Tibial nerve (tissue), 4 donors: Measurements from ENCODE around the gene TMEM266. TPM values are rescaled to one million over a fixed set of nuclear protein-coding genes. Genes with fewer than 3 reads are reported as not detected.

ENCODE experiments used
- DNase-seq, 2 donors: peaks; one replicate each; pipeline ENCODE4 v3.0.0-alpha.2; 2019; ENCODE audit warnings: low spot score in 2 of 2
- H3K27ac ChIP-seq, 4 donors: fragments of 200-600 bp; sonication (generic) in 3 of 4; one replicate each; pipeline ENCODE4 v1.5.1; 2017 to 2019; ENCODE audit warnings: mild to moderate bottlenecking in 1 of 4
- H3K27me3 ChIP-seq, 2 donors: fragments of 200-600 bp; sonication (generic) in 1 of 2; one replicate each; pipeline versions ENCODE4 v1.5.1 to v1.6.0; 2017 to 2019
- H3K36me3 ChIP-seq, 3 donors: fragments of 200-600 bp; sonication (generic); one replicate each; pipeline ENCODE4 v1.5.1; 2018 to 2019
- H3K4me1 ChIP-seq, 4 donors: fragments of 200-600 bp; sonication (generic) in 3 of 4; one replicate each; pipeline ENCODE4 v1.5.1; 2017 to 2019
- H3K4me3 ChIP-seq, 4 donors: fragments of 200-600 bp; sonication (generic) in 3 of 4; one replicate each; pipeline ENCODE4 v1.5.1; 2017 to 2019; ENCODE audit warnings: mild to moderate bottlenecking in 1 of 4, moderate library complexity in 1 of 4
- H3K9me3 ChIP-seq, 4 donors: fragments of 200-600 bp; sonication (generic) in 3 of 4; one replicate each; pipeline ENCODE4 v1.5.1; 2017 to 2019
- CTCF ChIP-seq, 5 experiments: fragments of 200-600 bp in 3 of 5; fragments of 450-650 bp in 2 of 5; sonication (generic) in 3 of 5; IDR thresholded peaks; one replicate each; pipeline ENCODE4 v1.5.1; 2016 to 2019; ENCODE audit warnings: antibody characterized with exemption in 5 of 5, mild to moderate bottlenecking in 3 of 5, moderate library complexity in 2 of 5
- EP300 ChIP-seq, 2 donors: sonication (generic); formaldehyde crosslinking; IDR thresholded peaks; one replicate each; pipeline ENCODE4 v1.6.1; 2017; ENCODE audit warnings: antibody characterized with exemption in 2 of 2, mild to moderate bottlenecking in 1 of 2
- POLR2A ChIP-seq, 2 donors: fragments of 450-650 bp; IDR thresholded peaks; one replicate each; pipeline ENCODE4 v1.6.1; 2017; ENCODE audit warnings: antibody characterized with exemption in 2 of 2, mild to moderate bottlenecking in 2 of 2, moderate library complexity in 2 of 2
- WGBS, 2 donors: methylation state at CpG; one replicate each; pipeline ENCODE4 v1.1.5; 2018; 5-methylcytosine and 5-hydroxymethylcytosine counted together
- total RNA-seq, 4 donors: library from RNA; depleted of rRNA; stranded (reverse); fragments of >200 nt; gene quantifications; one replicate each; pipeline ENCODE4 v1.1.0, GENCODE V29; 2016

Gene TMEM266
- total RNA-seq, 4 donors from 2014 or later = 0.30 to 0.42 TPM; not detected in 2

GRCh38 chr15:76173317-76173834 lies 113.6 kb downstream of the TMEM266 start:
- 78 to 82% methylated on average over 8 of the region's 8 CpGs for whole genome bisulfite sequencing, 2 donors
- no peak overlapping the region for H3K27ac ChIP-seq
- peaks cover 0 to 31% (median 0%) of the 10 kb centered on the region in 4 donors for H3K4me1 ChIP-seq
- no peaks in the 10 kb centered on the region for H3K36me3 ChIP-seq
- TF ChIP-seq CTCF (IDR thresholded peaks at IDR 0.05) = no peak
- TF ChIP-seq POLR2A (IDR thresholded peaks at IDR 0.05) = no peak
- TF ChIP-seq EP300 (IDR thresholded peaks at IDR 0.05) = no peak
- no peak for DNase-seq
- H3K4me3 ChIP-seq = no peak overlapping the region
- peaks cover 0 to 12% of the 10 kb centered on the region in 2 donors for H3K27me3 ChIP-seq
- H3K9me3 ChIP-seq = no peaks in the 10 kb centered on the region

GRCh38 chr15:76174654-76175053 lies 114.9 kb downstream of the TMEM266 start:
- H3K27ac ChIP-seq = no peak overlapping the region
- DNase-seq = no peak
- H3K27me3 ChIP-seq = peaks cover 0 to 18% of the 10 kb centered on the region in 2 donors
- WGBS, 2 donors = 91 to 95% methylated on average over 5 of the region's 5 CpGs
- TF ChIP-seq POLR2A (IDR thresholded peaks at IDR 0.05) = no peak
- TF ChIP-seq CTCF (IDR thresholded peaks at IDR 0.05) = no peak
- TF ChIP-seq EP300 (IDR thresholded peaks at IDR 0.05) = no peak
- no peaks in the 10 kb centered on the region for H3K9me3 ChIP-seq
- no peaks in the 10 kb centered on the region for H3K36me3 ChIP-seq
- peaks cover 0 to 27% (median 0%) of the 10 kb centered on the region in 4 donors for H3K4me1 ChIP-seq
- no peak overlapping the region for H3K4me3 ChIP-seq

DNA sequence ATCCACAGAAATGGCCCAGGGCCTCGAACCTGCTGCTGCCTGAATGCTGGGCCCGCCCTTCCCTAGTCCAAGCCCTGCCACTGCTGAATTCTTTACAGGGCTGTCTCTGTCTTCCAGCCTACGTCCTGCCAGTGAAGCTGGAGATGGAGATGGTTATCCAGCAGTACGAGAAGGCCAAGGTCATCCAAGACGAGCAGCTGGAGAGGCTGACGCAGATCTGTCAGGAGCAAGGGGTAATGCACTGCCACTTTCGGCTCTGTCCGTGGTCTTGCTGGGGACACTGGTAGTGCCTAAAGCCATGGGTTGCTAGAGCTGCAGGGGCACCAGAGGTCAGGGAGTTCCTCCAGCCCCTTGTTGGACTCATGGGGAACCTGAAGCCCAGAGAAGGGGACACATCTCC lies 115.7 kb downstream of the TMEM266 start:
- no peaks in the 10 kb centered on the region for H3K36me3 ChIP-seq
- H3K4me3 ChIP-seq = no peak overlapping the region
- DNase-seq = no peak
- peaks cover 0 to 18% of the 10 kb centered on the region in 2 donors for H3K27me3 ChIP-seq
- H3K27ac ChIP-seq = no peak overlapping the region
- WGBS, 2 donors = 83 to 89% methylated on average over 7 to 8 of the region's 8 CpGs
- TF ChIP-seq POLR2A (IDR thresholded peaks at IDR 0.05) (no peak), CTCF (IDR thresholded peaks at IDR 0.05) (no peak), EP300 (IDR thresholded peaks at IDR 0.05) (no peak)
- H3K9me3 ChIP-seq = no peaks in the 10 kb centered on the region
- peaks cover 0 to 24% (median 0%) of the 10 kb centered on the region in 4 donors for H3K4me1 ChIP-seq

DNA sequence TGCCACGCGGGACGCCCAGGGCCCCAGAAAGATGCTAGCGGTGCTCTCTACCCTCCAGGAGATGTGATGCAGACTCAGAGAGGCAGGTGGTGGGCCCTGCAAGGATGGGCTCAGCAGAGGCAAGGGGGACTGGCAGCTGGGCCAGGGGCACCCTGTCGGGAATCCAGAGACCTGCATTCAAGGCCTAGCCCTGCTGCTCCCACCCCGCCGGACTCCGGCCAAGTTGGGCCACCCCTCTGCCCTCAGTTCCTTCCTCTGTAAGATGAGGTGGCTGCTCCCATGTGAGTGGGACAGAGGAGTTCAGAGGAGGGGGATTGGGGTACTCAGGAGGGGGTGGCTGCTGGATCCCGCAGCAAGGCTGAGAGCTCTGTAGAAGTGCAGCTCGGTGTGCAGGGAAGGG lies 116.3 kb downstream of the TMEM266 start:
- H3K27me3 ChIP-seq = peaks cover 0 to 18% of the 10 kb centered on the region in 2 donors
- 92 to 94% methylated on average over 10 of the region's 10 CpGs for WGBS, 2 donors

More for the DNA sequence above, 116.3 kb downstream of the TMEM266 start:
- Histone ChIP-seq H3K27ac (no peak overlapping the region), H3K4me1 (peaks cover 0 to 18% (median 0%) of the 10 kb centered on the region in 4 donors), H3K4me3 (no peak overlapping the region), H3K9me3 (no peaks in the 10 kb centered on the region), H3K36me3 (no peaks in the 10 kb centered on the region)
- TF ChIP-seq CTCF (IDR thresholded peaks at IDR 0.05) (no peak), EP300 (IDR thresholded peaks at IDR 0.05) (no peak), POLR2A (IDR thresholded peaks at IDR 0.05) (no peak)
- no peak for DNase-seq
